C4-2B (cell line): Measurements from ENCODE around the gene STX7.
"Not testable (repeated sequence)": the region's sequence is repeated elsewhere in the genome, so short reads cannot be mapped to it uniquely, and the experiment has no call there.

Experiments used
- H3K27ac ChIP-seq: fragments of 450-650 bp; 2 replicates; pipeline ENCODE4 v1.5.1; 2017
- CTCF ChIP-seq: fragments of 450-650 bp; conservative IDR thresholded peaks from 2 replicates; pipeline ENCODE4 v1.5.1; 2017; ENCODE audit warnings: mild to moderate bottlenecking
- ZFX ChIP-seq: fragments of 450-650 bp; IDR thresholded peaks from 2 replicates; pipeline ENCODE4 v1.6.1; 2017

STX7 gene

GRCh38 chr6:132537145-132537544 lies 24.2 kb upstream of the STX7 start:
- TF ChIP-seq ZFX (no peak), CTCF (no peak)
- H3K27ac ChIP-seq: no peak overlapping the region

GRCh38 chr6:132534546-132534945 lies 21.6 kb upstream of the STX7 start:
- H3K27ac ChIP-seq: not testable (repeated sequence)

GRCh38 chr6:132530293-132530974 lies 17.5 kb upstream of the STX7 start:
- H3K27ac ChIP-seq: no peak overlapping the region
- TF ChIP-seq ZFX: no peak
- TF ChIP-seq CTCF: peak; percentile 85

GRCh38 chr6:132527791-132528190 lies 14.9 kb upstream of the STX7 start:
- no peak overlapping the region for H3K27ac ChIP-seq
- TF ChIP-seq CTCF (no peak), ZFX (no peak)

- TF ChIP-seq CTCF (no peak), ZFX (no peak)
- H3K27ac ChIP-seq: no peak overlapping the region
Measured at GRCh38 chr6:132526461-132526860, 13.5 kb upstream of the STX7 start.

- no peak overlapping the region for H3K27ac ChIP-seq
- no peak for TF ChIP-seq CTCF
- no peak for TF ChIP-seq ZFX
Measured at GRCh38 chr6:132525866-132526265, 12.9 kb upstream of the STX7 start.

GRCh38 chr6:132524646-132525045 lies 11.7 kb upstream of the STX7 start:
- TF ChIP-seq CTCF (no peak), ZFX (no peak)

GRCh38 chr6:132520953-132521352 lies 8.0 kb upstream of the STX7 start:
- TF ChIP-seq ZFX (no peak), CTCF (no peak)
- no peak overlapping the region for H3K27ac ChIP-seq

More at GRCh38 chr6:132524646-132525045, 11.7 kb upstream of the STX7 start:
- no peak overlapping the region for H3K27ac ChIP-seq
